Thyroid gland (tissue), 4 donors: ENCODE results near the gene DNAJB14.

Experiments
- CTCF ChIP-seq, 6 experiments: fragments of 200-600 bp in 3 of 6; fragments of 450-650 bp in 3 of 6; sonication (generic) in 3 of 6; IDR thresholded peaks; one replicate each; pipeline ENCODE4 v1.5.1; 2016 to 2019; ENCODE audit warnings: antibody characterized with exemption in 6 of 6, mild to moderate bottlenecking in 2 of 6, inconsistent platforms in 1 of 6, moderate library complexity in 1 of 6
- POLR2A ChIP-seq, 2 donors: fragments of 450-650 bp; IDR thresholded peaks; one replicate each; pipeline ENCODE4 v1.6.1; 2017; ENCODE audit warnings: antibody characterized with exemption in 2 of 2, mild to moderate bottlenecking in 2 of 2, moderate library complexity in 1 of 2

GRCh38 chr4:99876946-99877345 is 69.5 kb downstream of the DNAJB14 start:
- no peak for TF ChIP-seq CTCF (IDR thresholded peaks at IDR 0.05)
- no peak for TF ChIP-seq POLR2A (IDR thresholded peaks at IDR 0.05)
